SH-SY5Y (cell line): ENCODE measurements around the gene GDF9.

Experiments
- GATA2 ChIP-seq: IDR thresholded peaks from 2 replicates; pipeline ENCODE4 v1.6.1; 2011; ENCODE audit warnings: mild to moderate bottlenecking, low read depth, low read length
- GATA3 ChIP-seq: IDR thresholded peaks from 2 replicates; pipeline ENCODE4 v1.6.1; 2011; ENCODE audit warnings: low read depth, mild to moderate bottlenecking, low read length, moderate library complexity

- TF ChIP-seq GATA2 (no peak), GATA3 (no peak)
Measured at GRCh38 chr5:132831095-132831860, 35.0 kb downstream of the GDF9 start.
